ENCODE data around the gene RNF144B.
"Not testable (repeated sequence)": the region's sequence is repeated elsewhere in the genome, so short reads cannot be mapped to it uniquely, and the experiment has no call there.

Gene RNF144B

GRCh38 chr6:18409602-18410001 is 22.5 kb downstream of the RNF144B start:
- DNase-seq (ENCODE audit: low read depth): not testable (repeated sequence)

GRCh38 chr6:18410412-18410811 is 23.3 kb downstream of the RNF144B start:
- DNase-seq (ENCODE audit: low read depth): no peak

- DNase-seq (ENCODE audit: low read depth): no peak
Observed at GRCh38 chr6:18412068-18412467, 24.9 kb downstream of the RNF144B start.

- no peak for DNase-seq (ENCODE audit: low read depth)
Observed at GRCh38 chr6:18412644-18413043, 25.5 kb downstream of the RNF144B start.

GRCh38 chr6:18413381-18413780 is 26.2 kb downstream of the RNF144B start:
- DNase-seq (ENCODE audit: low read depth): no peak

GRCh38 chr6:18414116-18414515 is 27.0 kb downstream of the RNF144B start:
- DNase-seq (ENCODE audit: low read depth): no peak

- no peak for DNase-seq (ENCODE audit: low read depth)
Observed at GRCh38 chr6:18415207-18415606, 28.1 kb downstream of the RNF144B start.

GRCh38 chr6:18415671-18416340 is 28.7 kb downstream of the RNF144B start:
- no peak for DNase-seq (ENCODE audit: low read depth)

- DNase-seq (ENCODE audit: low read depth): no peak
Observed at GRCh38 chr6:18416341-18416679, 29.2 kb downstream of the RNF144B start.

- DNase-seq (ENCODE audit: low read depth): no peak
Observed at GRCh38 chr6:18420328-18420727, 33.2 kb downstream of the RNF144B start.

- DNase-seq (ENCODE audit: low read depth): no peak
Observed at GRCh38 chr6:18422136-18422535, 35.0 kb downstream of the RNF144B start.

GRCh38 chr6:18423426-18423825 is 36.3 kb downstream of the RNF144B start:
- no peak for DNase-seq (ENCODE audit: low read depth)

GRCh38 chr6:18424201-18424600 is 37.1 kb downstream of the RNF144B start:
- DNase-seq (ENCODE audit: low read depth): no peak

- no peak for DNase-seq (ENCODE audit: low read depth)
Observed at GRCh38 chr6:18425218-18425617, 38.1 kb downstream of the RNF144B start.

GRCh38 chr6:18427296-18427695 is 40.1 kb downstream of the RNF144B start:
- no peak for DNase-seq (ENCODE audit: low read depth)

- no peak for DNase-seq (ENCODE audit: low read depth)
Observed at GRCh38 chr6:18429655-18430297, 42.6 kb downstream of the RNF144B start.

- DNase-seq (ENCODE audit: low read depth): no peak
Observed at GRCh38 chr6:18431581-18431980, 44.4 kb downstream of the RNF144B start.

- no peak for DNase-seq (ENCODE audit: low read depth)
Observed at GRCh38 chr6:18432180-18432579, 45.0 kb downstream of the RNF144B start.

- DNase-seq (ENCODE audit: low read depth): no peak
Observed at GRCh38 chr6:18432619-18433018, 45.5 kb downstream of the RNF144B start.

- DNase-seq (ENCODE audit: low read depth): no peak
Observed at GRCh38 chr6:18433059-18433458, 45.9 kb downstream of the RNF144B start.

GRCh38 chr6:18436341-18436740 is 49.2 kb downstream of the RNF144B start:
- no peak for DNase-seq (ENCODE audit: low read depth)

- no peak for DNase-seq (ENCODE audit: low read depth)
Observed at GRCh38 chr6:18439581-18439980, 52.4 kb downstream of the RNF144B start.

GRCh38 chr6:18441251-18441979 is 54.3 kb downstream of the RNF144B start:
- no peak for DNase-seq (ENCODE audit: low read depth)

All from stimulated activated CD8-positive, alpha-beta memory T cell treated with anti-CD3 and anti-CD28 coated beads, Interleukin-12 subunit alpha, Interleukin-12 subunit beta, amount 100 ng/mL, for 1 hour (primary cell).